HG03342 (cell line): Measurements from ENCODE around the gene MYDGF.

ENCODE experiments used
- ATAC-seq: cut with Tn5 transposase; IDR thresholded peaks from one replicate; pipeline ENCODE4 v1.9.1; 2021; ENCODE audit warnings: mild to moderate bottlenecking, moderate library complexity; ENCODE audit not compliant: unreplicated experiment

Gene MYDGF

DNA sequence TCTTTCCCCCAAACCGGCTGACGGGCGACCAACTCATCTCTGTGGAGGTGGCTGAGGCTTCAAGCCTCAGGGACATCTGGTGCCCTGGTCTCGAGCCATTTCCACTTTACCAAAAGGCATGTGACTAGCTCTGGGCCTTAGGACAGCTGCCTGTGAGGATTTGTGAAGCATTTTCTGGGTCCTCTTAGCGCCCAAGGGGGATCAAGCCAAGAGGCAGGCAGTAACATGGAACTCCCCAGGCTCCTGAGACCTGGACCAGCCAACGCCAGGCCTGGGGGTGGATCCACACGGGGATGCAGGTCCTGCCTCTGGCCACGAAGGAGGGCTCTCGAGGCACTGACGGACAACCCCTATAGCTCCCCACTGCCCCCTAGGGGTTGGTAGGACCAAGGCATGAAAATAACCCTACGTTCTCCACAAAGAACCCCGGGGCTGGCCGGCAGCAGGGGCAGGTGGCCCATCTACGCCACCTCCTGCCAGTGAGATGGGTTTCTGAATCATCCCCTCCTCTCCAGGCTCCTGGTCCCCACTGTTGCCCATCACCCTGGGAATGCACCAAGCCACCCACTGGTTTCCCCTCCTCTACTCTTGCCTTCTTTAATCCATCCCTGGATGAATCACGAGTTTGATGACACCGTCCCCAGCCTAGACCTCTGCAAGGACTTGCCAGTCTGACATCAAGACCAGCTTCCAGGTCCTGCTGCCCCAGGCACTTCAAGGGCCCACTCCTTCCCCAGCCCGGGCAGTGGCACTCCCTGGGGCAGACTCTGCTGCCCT, 7.0 kb upstream of the MYDGF start:
- no peak for ATAC-seq

DNA sequence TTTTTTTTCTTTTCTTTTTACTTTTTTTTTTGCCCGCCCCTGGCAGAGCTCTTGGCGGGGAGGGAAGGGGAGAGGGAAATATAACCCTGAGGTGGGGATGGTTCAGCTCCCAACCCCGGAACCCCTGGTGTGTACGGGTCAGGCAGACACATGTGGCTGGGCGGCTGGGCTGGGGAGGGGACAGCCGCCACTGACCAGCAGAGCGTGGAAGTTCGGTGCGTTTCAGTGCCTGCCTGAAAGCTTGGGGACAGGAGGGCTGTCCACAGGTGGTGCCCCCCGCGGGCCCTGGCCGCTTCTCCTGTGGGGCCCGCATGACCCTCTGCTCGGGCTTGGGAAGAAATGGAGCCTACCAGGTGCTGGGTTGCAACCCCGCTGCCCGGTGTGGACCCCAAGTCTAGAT, 5.2 kb upstream of the MYDGF start:
- ATAC-seq: no peak

- no peak for ATAC-seq
These were observed 3.6 kb upstream of the MYDGF start for GRCh38 chr19:4673726-4674125.

DNA sequence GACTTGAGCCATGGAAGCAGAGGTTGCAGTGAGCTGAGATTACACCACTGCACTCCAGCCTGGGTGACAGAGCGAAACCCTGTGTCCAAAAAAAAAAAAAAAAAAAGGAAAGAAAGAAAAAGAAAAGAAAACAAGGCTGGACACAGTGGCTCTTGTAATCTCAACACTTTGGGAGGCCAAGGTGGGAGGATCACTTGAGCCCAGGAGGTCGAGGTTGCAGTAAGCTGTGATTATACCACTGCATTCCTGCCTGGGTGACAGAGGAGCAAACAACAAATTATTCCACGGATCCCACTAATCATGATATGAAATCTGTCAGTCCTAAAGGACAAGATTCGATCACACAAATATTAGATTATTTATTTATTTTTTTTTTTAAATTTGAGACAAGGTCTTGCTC, 3.1 kb upstream of the MYDGF start:
- ATAC-seq: no peak

DNA sequence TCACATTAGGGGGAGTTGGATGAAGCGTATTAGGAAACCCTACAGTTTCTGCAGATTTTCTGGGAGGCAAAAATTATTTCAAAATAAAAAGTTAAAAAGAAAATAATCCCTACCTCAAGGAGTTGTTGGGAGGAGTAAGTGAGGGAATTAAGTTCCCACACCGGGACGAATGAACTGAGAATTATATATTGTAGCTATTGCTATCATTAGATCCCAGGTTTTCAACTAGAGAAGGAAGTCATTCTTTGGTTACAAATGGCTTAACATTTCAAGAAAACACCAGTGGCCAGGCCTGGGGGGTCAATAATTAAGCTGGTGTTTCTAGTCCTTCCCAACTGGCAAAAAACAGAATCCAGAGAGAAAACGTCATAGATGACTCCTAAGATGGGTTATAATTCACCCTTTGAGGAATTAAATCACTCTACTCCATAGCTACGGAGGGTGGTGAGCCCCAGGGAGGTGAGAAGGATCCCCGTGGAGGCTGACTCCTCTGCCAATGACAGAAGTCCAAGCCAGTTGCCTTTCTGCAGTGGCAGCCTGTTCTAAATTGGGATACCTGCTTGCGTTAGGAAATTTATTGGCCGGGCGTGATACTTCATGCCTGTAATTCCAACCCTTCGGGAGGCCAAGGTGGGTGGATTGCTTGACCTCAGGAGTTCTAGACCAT, 1.2 kb upstream of the MYDGF start:
- ATAC-seq: no peak

DNA sequence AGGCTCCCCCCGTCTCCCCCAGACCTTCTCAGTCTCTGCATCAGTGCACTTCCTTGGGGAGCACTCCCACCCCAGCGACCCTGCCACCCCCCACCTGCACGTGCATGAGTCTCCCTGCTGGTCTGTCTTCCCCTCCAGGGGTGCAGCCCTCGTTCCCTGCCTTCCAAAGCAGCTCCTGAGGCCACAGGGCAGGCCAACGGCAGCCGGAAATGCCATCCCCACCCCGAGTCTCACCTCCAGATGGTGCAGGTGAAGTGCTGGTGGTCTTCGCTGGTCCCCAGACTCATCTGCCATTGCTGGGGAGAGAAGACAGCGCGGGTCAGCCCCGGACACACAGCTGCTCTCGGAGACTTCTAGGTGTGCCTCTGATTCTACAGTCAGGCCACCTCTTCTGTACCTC, 5.5 kb downstream of the MYDGF start:
- no peak for ATAC-seq

GRCh38 chr19:4662812-4663211, 7.3 kb downstream of the MYDGF start:
- no peak for ATAC-seq

DNA sequence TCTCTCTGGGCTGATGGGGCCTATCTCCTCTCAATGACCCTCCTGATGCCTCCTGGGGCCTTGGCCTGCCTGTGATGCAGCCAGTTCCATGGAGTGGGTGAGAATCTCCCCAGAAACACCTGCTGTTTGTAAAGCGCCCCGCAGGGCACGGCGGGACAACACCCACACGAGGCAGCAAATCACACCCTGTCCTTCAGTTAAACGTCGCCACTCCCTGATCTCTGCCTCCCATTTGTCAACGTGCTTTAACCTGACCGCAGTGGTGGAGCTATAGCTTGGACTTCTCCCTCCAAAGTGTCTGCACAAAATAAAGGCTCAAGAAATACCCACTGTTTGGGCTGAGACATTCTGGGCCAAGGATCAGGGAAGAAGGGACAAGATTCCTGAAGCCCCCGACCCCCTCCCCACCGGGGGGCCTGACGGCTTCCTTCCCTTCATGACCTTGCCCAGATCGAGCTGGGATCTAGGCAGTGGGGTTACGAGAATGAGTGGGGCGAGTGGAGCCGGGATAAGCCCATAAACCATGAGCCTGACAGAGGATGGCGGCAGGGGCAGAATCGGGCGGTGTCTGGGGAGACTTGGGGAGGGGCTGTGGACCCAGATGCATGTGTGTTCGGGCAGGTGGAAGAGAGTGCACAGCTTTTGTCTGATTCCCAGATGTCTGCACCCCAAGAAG, 8.0 kb downstream of the MYDGF start:
- no peak for ATAC-seq

DNA sequence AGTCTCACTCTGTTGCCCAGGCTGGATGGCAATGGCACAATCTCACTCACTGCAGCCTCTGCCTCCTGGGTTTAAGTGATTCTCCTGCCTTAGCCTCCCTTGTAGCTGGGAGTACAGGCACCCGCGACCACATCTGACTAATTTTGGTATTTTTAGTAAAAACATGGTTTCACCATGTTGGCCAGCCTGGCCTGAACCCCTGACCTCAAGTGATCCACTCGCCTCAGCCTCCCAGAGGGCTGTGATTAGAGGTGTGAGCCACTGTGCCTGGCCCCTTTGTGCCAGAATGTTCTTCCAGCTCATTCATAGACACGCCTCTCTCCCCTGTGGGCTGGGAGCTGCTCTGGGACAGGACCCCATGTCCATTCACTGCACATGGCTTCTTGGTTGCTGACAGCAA, 9.1 kb downstream of the MYDGF start:
- ATAC-seq: no peak

GRCh38 chr19:4660181-4660791, 9.9 kb downstream of the MYDGF start:
- no peak for ATAC-seq

- no peak for ATAC-seq
These were observed 12.3 kb downstream of the MYDGF start for GRCh38 chr19:4657835-4658234.

DNA sequence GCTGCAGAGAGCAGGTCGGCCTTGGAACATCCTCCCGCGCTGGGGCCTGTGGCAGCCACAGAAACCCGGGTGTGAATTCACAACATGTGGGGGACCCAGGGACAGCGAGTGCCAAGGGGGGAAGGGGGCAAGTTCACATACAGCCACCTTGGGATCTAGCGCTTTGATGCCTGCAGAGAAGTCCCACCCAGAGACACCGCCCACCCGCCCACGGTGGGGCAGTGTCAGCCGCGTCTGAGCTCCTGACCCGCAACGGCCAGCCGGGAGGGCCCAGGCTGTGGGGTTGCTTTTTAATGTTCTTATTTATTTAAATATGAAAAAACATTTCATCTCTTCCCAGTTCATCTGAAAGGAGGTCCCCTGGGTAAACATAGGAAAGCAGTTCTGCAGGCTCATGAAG, 12.9 kb downstream of the MYDGF start:
- ATAC-seq: no peak

DNA sequence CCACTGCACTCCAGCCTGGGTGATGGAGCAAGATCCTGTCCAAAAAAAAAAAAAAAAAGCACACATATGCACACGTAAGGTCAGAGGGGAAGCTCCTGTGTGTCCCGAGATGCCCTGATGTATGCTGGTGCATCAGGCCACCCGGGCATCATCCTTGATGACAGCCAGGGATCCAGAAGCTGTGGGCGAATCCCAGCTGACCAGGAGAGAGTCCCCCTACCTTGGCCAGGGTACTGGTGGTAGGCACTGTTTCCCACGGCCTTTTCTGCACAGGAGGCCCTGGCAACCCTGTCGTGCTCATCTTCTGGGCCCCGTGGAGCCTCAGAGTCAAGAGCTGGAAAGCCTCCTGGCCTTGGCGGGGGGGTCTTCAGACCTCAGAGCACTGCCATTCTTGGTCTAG, 14.0 kb downstream of the MYDGF start:
- ATAC-seq: no peak

- ATAC-seq: no peak
These were observed 15.4 kb downstream of the MYDGF start for GRCh38 chr19:4654437-4655361.

GRCh38 chr19:4653793-4654436, 16.2 kb downstream of the MYDGF start:
- ATAC-seq: no peak

DNA sequence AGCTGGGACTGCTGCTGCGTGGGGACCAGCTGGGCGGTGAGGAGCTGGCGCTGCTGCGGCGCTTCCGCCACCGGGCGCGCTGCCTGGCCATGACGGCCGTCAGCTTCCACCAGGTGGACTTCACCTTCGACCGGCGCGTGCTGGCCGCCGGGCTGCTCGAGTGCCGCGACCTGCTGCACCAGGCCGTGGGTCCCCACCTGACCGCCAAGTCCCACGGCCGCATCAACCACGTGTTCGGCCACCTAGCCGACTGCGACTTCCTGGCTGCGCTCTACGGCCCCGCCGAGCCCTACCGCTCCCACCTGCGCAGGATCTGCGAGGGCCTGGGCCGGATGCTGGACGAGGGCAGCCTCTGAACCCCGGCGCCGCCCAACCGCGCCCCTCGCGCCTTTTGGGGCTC, 18.1 kb downstream of the MYDGF start:
- ATAC-seq: no peak

DNA sequence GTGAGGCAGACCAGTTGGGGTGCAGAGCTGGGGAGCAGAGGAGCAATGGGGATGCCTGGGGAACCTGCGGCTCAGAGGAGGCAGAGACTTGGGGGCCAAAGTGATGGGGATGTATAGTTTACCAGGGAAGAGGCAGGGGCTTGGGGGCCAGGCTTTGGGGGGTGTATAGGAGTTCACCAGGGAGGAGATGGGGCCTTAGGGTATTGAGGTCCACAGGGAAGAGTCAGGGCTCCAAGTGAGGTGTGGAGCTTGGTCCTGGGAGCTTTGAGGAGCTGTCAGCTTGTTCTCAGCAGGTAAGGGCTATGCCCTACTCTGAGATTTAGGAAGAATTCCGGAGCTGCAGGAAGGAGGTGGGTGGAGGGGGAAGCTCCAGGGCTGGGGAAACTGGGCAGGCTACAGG, 20.0 kb downstream of the MYDGF start:
- ATAC-seq: no peak

DNA sequence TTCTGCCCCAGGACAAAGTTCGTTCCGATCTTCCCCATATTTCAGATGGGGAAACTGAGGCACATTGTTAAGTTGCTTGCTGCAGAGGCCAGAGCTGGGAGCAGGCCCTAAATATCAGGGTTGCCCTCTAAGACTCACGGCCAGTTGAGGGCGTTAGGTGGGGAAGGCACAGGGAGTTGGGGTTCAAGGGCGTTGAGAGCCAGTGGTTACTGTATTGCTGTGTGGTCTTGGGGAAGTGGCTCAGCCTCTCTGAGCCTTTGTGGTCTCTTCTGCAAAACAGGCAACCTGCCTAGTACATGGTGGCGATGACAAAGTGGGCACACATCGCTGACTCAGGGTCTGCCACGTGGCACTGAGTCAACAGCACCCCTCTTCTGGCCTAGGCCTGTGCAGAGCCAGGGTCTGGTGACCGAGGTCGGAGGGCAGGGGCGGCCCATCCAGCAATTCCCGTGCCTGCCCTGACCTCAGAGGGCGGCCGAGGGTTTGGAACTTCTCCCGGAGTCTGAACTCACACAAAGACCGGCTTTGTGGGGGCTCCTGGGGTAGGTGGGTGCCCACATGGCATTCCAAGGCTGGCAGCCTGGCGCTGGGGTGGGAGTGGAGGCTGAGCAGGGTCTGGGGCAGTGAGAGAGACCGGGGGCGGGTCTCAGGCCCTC, 20.6 kb downstream of the MYDGF start:
- ATAC-seq: no peak
